BLaER1 (cell line): ENCODE measurements around the gene SLC19A2.

Experiments
- H3K27ac ChIP-seq: shearing (Covaris generic); formaldehyde crosslinking; 2 replicates; pipeline ENCODE4 v1.8.1; 2022
- H3K27me3 ChIP-seq: shearing (Covaris generic); formaldehyde crosslinking; 2 replicates; pipeline ENCODE4 v1.8.1; 2022
- H3K36me3 ChIP-seq: shearing (Covaris generic); formaldehyde crosslinking; 2 replicates; pipeline ENCODE4 v1.8.1; 2022
- H3K4me1 ChIP-seq: shearing (Covaris generic); formaldehyde crosslinking; 2 replicates; pipeline ENCODE4 v1.8.1; 2022
- H3K4me2 ChIP-seq: shearing (Covaris generic); formaldehyde crosslinking; 2 replicates; pipeline ENCODE4 v1.8.1; 2022
- H3K4me3 ChIP-seq: shearing (Covaris generic); formaldehyde crosslinking; 2 replicates; pipeline ENCODE4 v1.8.1; 2022
- H3K9ac ChIP-seq: shearing (Covaris generic); formaldehyde crosslinking; 2 replicates; pipeline ENCODE4 v1.8.1; 2022
- H3K9me3 ChIP-seq: shearing (Covaris generic); formaldehyde crosslinking; 2 replicates; pipeline ENCODE4 v1.8.1; 2022
- H4K20me1 ChIP-seq: shearing (Covaris generic); formaldehyde crosslinking; 2 replicates; pipeline ENCODE4 v1.8.1; 2022
- Cebpa-rat ChIP-seq: shearing (Covaris generic); IDR thresholded peaks from 2 replicates; pipeline ENCODE4 v1.8.1; 2022

Gene SLC19A2

GRCh38 chr1:169478094-169478672 lies 7.6 kb downstream of the SLC19A2 start:
- H4K20me1 ChIP-seq, result peaks cover 12% of the 10 kb centered on the region; the same call in 1 of the 2 replicates
- H3K9ac ChIP-seq, result no peak overlapping the region
- no peaks in the 10 kb centered on the region for H3K27me3 ChIP-seq
- peaks cover 17% of the 10 kb centered on the region for H3K36me3 ChIP-seq
- no peak overlapping the region for H3K4me3 ChIP-seq
- TF ChIP-seq Cebpa-rat, result no peak
- H3K27ac ChIP-seq, result no peak overlapping the region
- no peaks in the 10 kb centered on the region for H3K9me3 ChIP-seq
- no peak overlapping the region for H3K4me2 ChIP-seq
- no peaks in the 10 kb centered on the region for H3K4me1 ChIP-seq

DNA sequence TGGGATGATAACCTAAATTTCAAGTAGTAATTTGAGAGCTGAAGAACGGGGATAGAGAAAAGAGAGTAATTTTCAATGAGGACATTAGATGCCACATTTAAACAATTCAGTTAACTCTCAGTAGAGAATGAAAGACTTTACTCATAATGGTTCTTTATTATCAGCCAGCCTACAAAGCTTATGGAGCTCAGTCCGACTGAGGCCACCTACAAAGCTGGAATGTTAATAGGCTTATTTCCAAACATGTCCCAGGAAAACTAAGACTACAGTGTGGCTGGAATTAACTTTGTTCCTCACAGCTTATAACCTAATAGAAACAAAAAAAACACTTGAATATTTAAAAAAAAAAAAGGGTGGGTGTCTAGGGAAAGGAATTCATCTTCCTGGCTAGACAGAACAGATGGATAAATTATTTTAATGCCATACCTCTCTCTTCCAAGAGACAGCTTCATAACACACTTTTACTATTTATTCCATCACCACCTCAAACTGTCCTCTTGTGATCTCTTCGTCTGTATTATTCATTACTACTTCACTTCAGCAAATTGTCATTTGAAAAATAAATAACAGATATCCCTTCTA lies 9.8 kb downstream of the SLC19A2 start:
- peaks cover 17% of the 10 kb centered on the region for H3K36me3 ChIP-seq
- no peak overlapping the region for H3K4me2 ChIP-seq
- H3K4me1 ChIP-seq, result no peaks in the 10 kb centered on the region
- H3K9ac ChIP-seq, result no peak overlapping the region
- no peak overlapping the region for H3K27ac ChIP-seq
- no peak overlapping the region for H3K4me3 ChIP-seq
- no peaks in the 10 kb centered on the region for H3K27me3 ChIP-seq
- no peaks in the 10 kb centered on the region for H3K9me3 ChIP-seq
- H4K20me1 ChIP-seq, result peaks cover 12% of the 10 kb centered on the region; the same call in 1 of the 2 replicates
- no peak for TF ChIP-seq Cebpa-rat

GRCh38 chr1:169474302-169474995 lies 11.3 kb downstream of the SLC19A2 start:
- Histone ChIP-seq H3K9ac (no peak overlapping the region), H3K36me3 (peaks cover 17% of the 10 kb centered on the region), H3K4me1 (no peaks in the 10 kb centered on the region), H3K27me3 (no peaks in the 10 kb centered on the region), H3K4me3 (no peak overlapping the region), H3K9me3 (no peaks in the 10 kb centered on the region), H4K20me1 (peaks cover 4% of the 10 kb centered on the region; the same call in 1 of the 2 replicates), H3K4me2 (no peak overlapping the region), H3K27ac (no peak overlapping the region)
- TF ChIP-seq Cebpa-rat, result no peak

- TF ChIP-seq Cebpa-rat, result no peak
- Histone ChIP-seq H3K27ac (no peak overlapping the region), H4K20me1 (peaks cover 2% of the 10 kb centered on the region; the same call in 1 of the 2 replicates), H3K4me2 (no peak overlapping the region), H3K27me3 (no peaks in the 10 kb centered on the region), H3K4me3 (no peak overlapping the region), H3K9ac (no peak overlapping the region), H3K4me1 (no peaks in the 10 kb centered on the region), H3K9me3 (no peaks in the 10 kb centered on the region), H3K36me3 (peaks cover 17% of the 10 kb centered on the region)
Observed at GRCh38 chr1:169473347-169473746, 12.4 kb downstream of the SLC19A2 start.

DNA sequence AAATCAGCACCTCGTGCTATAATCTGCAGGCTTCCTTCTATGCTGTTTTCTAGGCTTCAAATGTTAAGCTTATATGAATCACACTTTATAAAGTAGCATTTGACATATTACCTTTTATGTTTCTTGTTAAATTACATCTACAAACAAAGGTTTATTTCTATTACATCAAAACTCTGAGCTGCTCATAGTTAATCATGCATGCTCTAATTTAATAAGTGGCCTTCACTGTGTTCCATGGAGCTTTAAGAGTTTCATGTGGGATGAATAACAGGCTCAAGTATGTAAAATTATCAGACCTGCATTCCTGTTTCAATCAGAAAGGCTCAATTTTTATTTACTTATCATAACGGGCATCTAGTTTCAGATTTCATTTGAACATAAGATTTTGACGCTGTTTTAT lies 13.0 kb downstream of the SLC19A2 start:
- H3K4me1 ChIP-seq, result no peaks in the 10 kb centered on the region
- H3K4me2 ChIP-seq, result no peak overlapping the region
- H3K9me3 ChIP-seq, result no peaks in the 10 kb centered on the region
- no peak for TF ChIP-seq Cebpa-rat
- H3K9ac ChIP-seq, result no peak overlapping the region
- no peak overlapping the region for H3K27ac ChIP-seq
- H3K4me3 ChIP-seq, result no peak overlapping the region
- no peaks in the 10 kb centered on the region for H4K20me1 ChIP-seq
- H3K27me3 ChIP-seq, result no peaks in the 10 kb centered on the region
- H3K36me3 ChIP-seq, result peaks cover 20% of the 10 kb centered on the region

DNA sequence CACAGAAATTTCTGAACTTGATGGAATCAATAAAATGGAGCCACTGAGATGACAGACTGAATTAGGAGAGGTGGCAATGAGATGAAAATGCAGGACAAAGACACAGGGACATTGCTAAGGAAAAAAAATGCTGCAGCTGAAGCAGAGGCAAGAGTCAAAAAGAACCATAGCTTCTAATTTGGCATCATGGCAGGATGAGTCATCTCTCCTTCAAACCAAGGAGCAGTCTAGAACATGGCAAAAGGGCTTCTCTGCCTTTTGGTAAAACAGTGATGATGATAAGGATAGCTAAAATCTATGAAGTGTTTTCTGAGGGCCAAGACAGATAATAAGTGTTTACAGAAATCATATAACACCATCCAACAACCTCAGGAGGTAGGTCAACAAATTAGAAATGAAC lies 16.8 kb downstream of the SLC19A2 start:
- H3K9me3 ChIP-seq, result no peaks in the 10 kb centered on the region
- H3K4me2 ChIP-seq, result no peak overlapping the region
- no peaks in the 10 kb centered on the region for H3K27me3 ChIP-seq
- no peak overlapping the region for H3K27ac ChIP-seq
- no peak for TF ChIP-seq Cebpa-rat
- no peak overlapping the region for H3K4me3 ChIP-seq
- H3K36me3 ChIP-seq, result peaks cover 5% of the 10 kb centered on the region; the same call in 1 of the 2 replicates
- no peak overlapping the region for H3K9ac ChIP-seq
- H4K20me1 ChIP-seq, result no peaks in the 10 kb centered on the region
- H3K4me1 ChIP-seq, result no peaks in the 10 kb centered on the region

DNA sequence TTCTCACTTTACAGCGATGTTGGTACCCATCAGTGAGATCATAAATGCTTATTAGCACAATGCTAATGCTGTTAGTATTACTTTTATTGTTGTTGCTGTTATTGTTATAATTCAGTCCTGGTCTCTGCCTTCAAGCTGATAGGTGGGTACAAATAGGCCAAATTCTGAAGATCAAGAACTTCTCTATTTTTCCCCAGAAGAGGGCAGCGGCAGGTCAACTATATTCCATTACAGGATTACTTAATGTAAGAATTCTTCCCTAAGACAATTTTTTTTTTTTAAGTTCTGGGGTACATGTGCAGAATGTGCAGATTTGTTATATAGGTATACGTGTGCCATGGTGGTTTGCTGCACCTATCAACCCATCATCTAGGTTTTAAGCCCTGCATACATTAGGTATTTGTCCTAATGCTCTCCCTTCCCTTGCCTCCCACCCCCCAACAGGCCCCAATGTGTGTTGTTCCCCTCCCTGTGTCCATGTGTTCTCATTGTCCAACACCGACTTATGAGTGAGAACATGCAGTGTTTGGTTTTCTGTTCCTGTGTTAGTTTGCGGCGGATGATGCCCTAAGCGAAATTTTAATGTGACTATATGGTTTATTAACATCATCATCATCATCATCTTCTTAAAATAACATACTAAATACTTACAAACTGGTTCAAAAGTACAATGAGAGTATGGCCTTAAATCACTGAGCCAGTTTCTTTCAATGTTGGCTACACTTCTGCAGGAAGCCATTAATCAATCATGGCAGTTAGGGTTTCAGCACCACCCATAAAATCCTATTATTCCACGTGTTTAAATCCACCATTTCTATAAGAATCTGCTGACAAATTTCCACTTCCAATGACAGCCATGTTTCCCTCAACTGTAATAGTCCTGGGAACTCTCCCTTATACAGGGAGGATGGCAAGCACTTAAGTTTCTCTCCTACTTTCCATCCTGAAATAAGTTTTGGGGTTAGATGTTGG lies 19.2 kb downstream of the SLC19A2 start:
- H4K20me1 ChIP-seq, result no peaks in the 10 kb centered on the region
- TF ChIP-seq Cebpa-rat, result no peak
- peaks cover 5% of the 10 kb centered on the region; the same call in 1 of the 2 replicates for H3K36me3 ChIP-seq
- H3K9me3 ChIP-seq, result no peaks in the 10 kb centered on the region
- H3K27ac ChIP-seq, result no peak overlapping the region
- no peak overlapping the region for H3K4me3 ChIP-seq
- H3K9ac ChIP-seq, result no peak overlapping the region
- H3K4me1 ChIP-seq, result no peaks in the 10 kb centered on the region
- no peak overlapping the region for H3K4me2 ChIP-seq
- no peaks in the 10 kb centered on the region for H3K27me3 ChIP-seq

DNA sequence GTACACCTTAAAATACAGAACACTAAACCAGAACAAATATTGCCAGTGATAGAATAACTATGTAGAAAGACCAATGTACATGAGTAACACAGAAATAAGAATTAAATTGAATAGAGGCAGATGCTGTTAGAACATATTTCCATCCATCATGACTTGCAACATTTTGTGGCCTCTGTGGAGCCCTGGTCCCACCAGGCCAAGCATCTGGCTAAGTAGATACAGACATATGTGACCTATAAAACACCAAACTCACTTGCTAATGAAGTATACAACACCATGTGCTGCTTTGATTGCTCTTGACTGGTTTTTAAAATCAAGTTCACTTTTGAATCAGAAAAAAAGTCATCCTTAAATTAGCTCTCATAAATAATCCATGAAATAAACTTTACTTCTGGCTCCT lies 20.5 kb downstream of the SLC19A2 start:
- H3K27ac ChIP-seq, result no peak overlapping the region
- no peak overlapping the region for H3K4me2 ChIP-seq
- peaks cover 3% of the 10 kb centered on the region for H3K9me3 ChIP-seq
- no peaks in the 10 kb centered on the region for H3K4me1 ChIP-seq
- no peaks in the 10 kb centered on the region for H3K27me3 ChIP-seq
- no peak overlapping the region for H3K9ac ChIP-seq
- H3K36me3 ChIP-seq, result peaks cover 5% of the 10 kb centered on the region; the same call in 1 of the 2 replicates
- no peak for TF ChIP-seq Cebpa-rat
- no peaks in the 10 kb centered on the region for H4K20me1 ChIP-seq
- no peak overlapping the region for H3K4me3 ChIP-seq

DNA sequence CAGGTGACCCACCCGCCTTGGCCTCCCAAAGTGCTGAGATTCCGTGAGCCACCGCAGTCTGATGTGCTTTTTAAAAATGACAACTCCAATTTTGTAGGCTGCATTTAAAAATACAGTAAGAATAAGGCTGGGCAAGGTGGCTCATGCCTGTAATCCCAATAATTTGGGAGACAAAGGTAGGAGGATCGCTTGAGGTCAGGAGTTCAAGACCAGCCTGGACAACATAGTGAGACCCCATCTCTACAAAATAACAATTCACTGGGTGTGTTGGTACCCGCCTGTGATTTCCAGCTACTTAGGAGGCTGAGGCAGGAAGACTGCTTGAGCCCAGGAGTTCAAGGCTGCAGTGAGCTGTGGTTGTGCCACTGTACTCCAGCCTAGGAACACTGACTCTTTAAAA lies 23.4 kb downstream of the SLC19A2 start:
- no peak for TF ChIP-seq Cebpa-rat
- Histone ChIP-seq H3K4me2 (no peak overlapping the region), H3K4me3 (no peak overlapping the region), H3K4me1 (no peaks in the 10 kb centered on the region), H3K27ac (no peak overlapping the region), H4K20me1 (no peaks in the 10 kb centered on the region), H3K9ac (no peak overlapping the region), H3K27me3 (no peaks in the 10 kb centered on the region), H3K9me3 (peaks cover 16% of the 10 kb centered on the region), H3K36me3 (no peaks in the 10 kb centered on the region)
